CD4-positive, alpha-beta T cell (primary cell): ENCODE data around the gene RBFOX1. TPM values are rescaled to one million over a fixed set of nuclear protein-coding genes. Genes with fewer than 3 reads are reported as not detected.

Experiments
- ATAC-seq: fragments of 200-7000 bp; cut with Tn5 transposase; one replicate; pipeline ENCODE4 v1.10.0; 2022; ENCODE audit warnings: mild to moderate bottlenecking; ENCODE audit not compliant: poor library complexity
- CTCF ChIA-PET: fragments of 350-600 bp; sonication (Branson Sonifier 250); formaldehyde crosslinking; loops from one replicate; lab custom pipeline; 2021; ENCODE audit warnings: antibody characterized with exemption, inconsistent platforms; lab: Charles Lee
- POLR2A ChIA-PET: fragments of 350-600 bp; sonication (Branson Sonifier 250); formaldehyde crosslinking; loops from one replicate; lab custom pipeline; 2021; ENCODE audit warnings: antibody characterized with exemption, inconsistent platforms; lab: Charles Lee
- DNase-seq, 14 experiments: peaks; one replicate each; pipeline ENCODE4 v3.0.0-alpha.2; 2013 to 2020; ENCODE audit warnings: mixed read lengths in 2 of 14
- H3K27ac ChIP-seq, 2 donors: one replicate each; pipeline versions ENCODE4 v1.5.1 to v1.7.0; 2013; ENCODE audit warnings: low read length in 2 of 2, low read depth in 1 of 2, mild to moderate bottlenecking in 1 of 2
- H3K27me3 ChIP-seq, 2 experiments: 1 replicate in 1 of 2; 2 replicates in 1 of 2; pipeline versions ENCODE4 v1.6.1 to v1.7.0; 2013; ENCODE audit warnings: low read length in 2 of 2, control low read depth in 1 of 2, mild to moderate bottlenecking in 1 of 2, moderate library complexity in 1 of 2; ENCODE audit not compliant: insufficient read depth in 2 of 2, control insufficient read depth in 1 of 2
- H3K36me3 ChIP-seq: one replicate; pipeline ENCODE4 v1.6.1; 2013; ENCODE audit warnings: low read length, control low read depth; ENCODE audit not compliant: insufficient read depth
- H3K4me1 ChIP-seq: one replicate; pipeline ENCODE4 v1.6.1; 2013; ENCODE audit warnings: low read length, control low read depth; ENCODE audit not compliant: insufficient read depth
- H3K4me3 ChIP-seq: one replicate; pipeline ENCODE4 v1.5.1; 2013; ENCODE audit warnings: mild to moderate bottlenecking, low read length, moderate library complexity
- H3K9me3 ChIP-seq, 2 experiments: 1 replicate in 1 of 2; 2 replicates in 1 of 2; pipeline versions ENCODE4 v1.6.1 to v1.7.0; 2013; ENCODE audit warnings: low read length in 2 of 2, mild to moderate bottlenecking in 2 of 2, control low read depth in 1 of 2, moderate library complexity in 1 of 2; ENCODE audit not compliant: control insufficient read depth in 1 of 2, insufficient read depth in 1 of 2
- H3K27ac Mint-ChIP-seq: one replicate; pipeline ENCODE4 v1.8.0; 2020; ENCODE audit warnings: mixed read lengths
- H3K27me3 Mint-ChIP-seq: one replicate; pipeline ENCODE4 v1.8.0; 2021; ENCODE audit warnings: mixed read lengths
- H3K36me3 Mint-ChIP-seq: one replicate; pipeline ENCODE4 v1.8.0; 2021; ENCODE audit warnings: low read depth, mixed read lengths
- H3K4me1 Mint-ChIP-seq: one replicate; pipeline ENCODE4 v1.8.0; 2021; ENCODE audit warnings: low read depth, mixed read lengths
- H3K4me3 Mint-ChIP-seq: one replicate; pipeline ENCODE4 v1.8.0; 2020; ENCODE audit warnings: mild to moderate bottlenecking, mixed read lengths
- H3K9me3 Mint-ChIP-seq: one replicate; pipeline ENCODE4 v1.8.0; 2020; ENCODE audit warnings: mixed read lengths
- intact Hi-C, 2 experiments: fragments of 100-400 bp; cut with DNase I in 1 of 2; cut with micrococcal nuclease in 1 of 2; formaldehyde crosslinking; loops; one replicate each; pipeline versions ENCODE4 v1.15.1 to v1.9.0; 2023 to 2025; cut with DNase I, micrococcal nuclease
- total RNA-seq, 174 experiments: library from RNA in 2 of 174; stranded (reverse) in 2 of 174; gene quantifications; one replicate each; pipeline ENCODE4 v1.2.3 and lab custom pipeline; 2021 to 2026
- TF ChIP-seq, protein P1 (sequence below): fragments of 200-600 bp; IDR thresholded peaks from one replicate; pipeline ENCODE4 v1.8.0; 2022; ENCODE audit warnings: antibody characterized with exemption, mild to moderate bottlenecking

RBFOX1 gene
- total RNA-seq, 2 experiments from 2014 or later = not detected

DNA sequence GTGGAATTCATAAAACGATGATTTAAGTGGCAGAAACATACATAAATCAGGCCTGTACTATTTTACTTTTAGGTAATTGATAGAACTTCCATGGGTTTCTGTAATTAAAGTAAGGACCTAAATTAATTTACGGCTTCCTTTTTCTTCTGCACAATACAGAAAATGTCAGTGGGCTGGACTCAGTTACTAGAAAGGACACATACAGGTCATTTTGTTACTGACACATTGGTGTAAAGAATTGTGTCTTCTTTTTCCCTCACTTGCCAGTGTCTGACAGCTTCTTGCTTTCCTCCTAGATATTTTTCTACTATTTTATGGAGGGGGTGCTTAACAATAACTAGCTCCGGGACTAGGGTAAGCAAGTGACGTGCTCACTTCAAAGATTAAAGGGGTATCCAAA, 304.8 kb downstream of the RBFOX1 start:
- Histone ChIP-seq H3K9me3 (no peaks in the 10 kb centered on the region), H3K4me3 (no peak overlapping the region), H3K27ac (no peak overlapping the region), H3K36me3 (no peaks in the 10 kb centered on the region), H3K27me3 (no peaks in the 10 kb centered on the region), H3K4me1 (no peaks in the 10 kb centered on the region)
- H3K27ac Mint-ChIP-seq = no peak overlapping the region
- ATAC-seq (no peak), DNase-seq (no peak)
- no peaks in the 10 kb centered on the region for H3K4me1 Mint-ChIP-seq
- TF ChIP-seq, protein P1, sequence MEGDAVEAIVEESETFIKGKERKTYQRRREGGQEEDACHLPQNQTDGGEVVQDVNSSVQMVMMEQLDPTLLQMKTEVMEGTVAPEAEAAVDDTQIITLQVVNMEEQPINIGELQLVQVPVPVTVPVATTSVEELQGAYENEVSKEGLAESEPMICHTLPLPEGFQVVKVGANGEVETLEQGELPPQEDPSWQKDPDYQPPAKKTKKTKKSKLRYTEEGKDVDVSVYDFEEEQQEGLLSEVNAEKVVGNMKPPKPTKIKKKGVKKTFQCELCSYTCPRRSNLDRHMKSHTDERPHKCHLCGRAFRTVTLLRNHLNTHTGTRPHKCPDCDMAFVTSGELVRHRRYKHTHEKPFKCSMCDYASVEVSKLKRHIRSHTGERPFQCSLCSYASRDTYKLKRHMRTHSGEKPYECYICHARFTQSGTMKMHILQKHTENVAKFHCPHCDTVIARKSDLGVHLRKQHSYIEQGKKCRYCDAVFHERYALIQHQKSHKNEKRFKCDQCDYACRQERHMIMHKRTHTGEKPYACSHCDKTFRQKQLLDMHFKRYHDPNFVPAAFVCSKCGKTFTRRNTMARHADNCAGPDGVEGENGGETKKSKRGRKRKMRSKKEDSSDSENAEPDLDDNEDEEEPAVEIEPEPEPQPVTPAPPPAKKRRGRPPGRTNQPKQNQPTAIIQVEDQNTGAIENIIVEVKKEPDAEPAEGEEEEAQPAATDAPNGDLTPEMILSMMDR = no peak
- ChIA-PET POLR2A (no interaction called here), CTCF (no interaction called here)
- H3K27me3 Mint-ChIP-seq = no peaks in the 10 kb centered on the region
- H3K9me3 Mint-ChIP-seq = peaks cover 19% of the 10 kb centered on the region
- H3K4me3 Mint-ChIP-seq = no peak overlapping the region
- no peaks in the 10 kb centered on the region for H3K36me3 Mint-ChIP-seq
- intact Hi-C loops = no loop called here

DNA sequence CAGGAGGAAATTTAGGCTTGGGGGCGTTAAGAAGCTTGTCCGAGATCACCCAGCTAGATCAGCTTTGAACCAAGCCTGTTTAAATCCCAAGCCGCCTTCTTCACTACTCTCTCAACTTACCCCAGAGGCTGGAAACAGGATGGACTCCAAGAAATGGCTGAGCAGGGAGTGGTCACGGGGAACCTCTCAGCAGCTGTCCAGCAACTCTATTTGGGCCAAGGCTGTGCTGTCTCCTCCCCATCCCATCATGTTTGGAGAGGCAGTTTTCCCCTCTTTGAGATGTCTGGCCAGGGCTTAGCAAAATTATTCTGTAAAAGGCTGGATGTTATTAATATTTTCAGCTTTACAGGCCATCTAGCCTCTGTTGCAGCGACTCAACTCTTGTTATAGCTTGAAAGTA, 305.7 kb downstream of the RBFOX1 start:
- Histone ChIP-seq H3K4me1 (no peaks in the 10 kb centered on the region), H3K9me3 (no peaks in the 10 kb centered on the region), H3K4me3 (no peak overlapping the region), H3K27me3 (no peaks in the 10 kb centered on the region), H3K27ac (no peak overlapping the region), H3K36me3 (no peaks in the 10 kb centered on the region)
- H3K4me1 Mint-ChIP-seq = no peaks in the 10 kb centered on the region
- TF ChIP-seq, protein P1 = no peak
- DNase-seq = no peak
- POLR2A ChIA-PET = no interaction called here
- H3K27me3 Mint-ChIP-seq = no peaks in the 10 kb centered on the region
- no peak overlapping the region for H3K27ac Mint-ChIP-seq
- peaks cover 19% of the 10 kb centered on the region for H3K9me3 Mint-ChIP-seq
- no peak overlapping the region for H3K4me3 Mint-ChIP-seq
- ATAC-seq = no peak
- CTCF ChIA-PET = no interaction called here
- no peaks in the 10 kb centered on the region for H3K36me3 Mint-ChIP-seq
- intact Hi-C loops = no loop called here

DNA sequence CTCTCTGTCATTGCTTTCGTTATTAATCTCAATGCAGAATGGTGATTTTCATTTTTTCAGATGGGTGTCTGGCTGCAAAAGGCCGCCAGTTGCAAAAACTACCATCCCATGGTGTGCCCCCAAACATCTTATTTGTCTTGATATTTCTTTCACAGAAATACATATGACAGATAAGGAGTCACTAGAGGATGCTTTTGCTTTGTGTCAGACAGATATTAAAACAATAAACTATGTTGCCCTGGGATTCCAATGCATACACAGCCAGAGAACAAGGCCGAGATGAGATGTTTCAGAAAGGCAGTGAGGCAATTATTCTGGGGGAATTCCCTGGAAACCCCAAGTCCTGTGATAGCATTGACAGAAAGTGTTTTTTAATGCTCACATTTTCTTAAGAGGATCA, 307.7 kb downstream of the RBFOX1 start:
- Histone ChIP-seq H3K4me1 (no peaks in the 10 kb centered on the region), H3K4me3 (no peak overlapping the region), H3K27me3 (no peaks in the 10 kb centered on the region), H3K36me3 (no peaks in the 10 kb centered on the region), H3K27ac (no peak overlapping the region), H3K9me3 (no peaks in the 10 kb centered on the region)
- Mint-ChIP-seq H3K36me3 (no peaks in the 10 kb centered on the region), H3K4me3 (no peak overlapping the region), H3K27ac (no peak overlapping the region), H3K9me3 (peaks cover 10% of the 10 kb centered on the region), H3K4me1 (no peaks in the 10 kb centered on the region), H3K27me3 (no peaks in the 10 kb centered on the region)
- TF ChIP-seq, protein P1 = no peak
- no peak for DNase-seq
- ChIA-PET POLR2A (interaction anchor here (0.7 kb wide), 1 partner anchor 682 kb away, joined by 3 read pairs; no protein-coding TSS in a partner anchor), CTCF (no interaction called here)
- ATAC-seq = no peak
- intact Hi-C loops = no loop called here
